Stimulated activated CD8-positive, alpha-beta memory T cell treated with anti-CD3 and anti-CD28 coated beads, Interleukin-7, amount 100 ng/mL, for 1 hour (primary cell): Measurements from ENCODE around the gene A1BG.

Experiments
- DNase-seq, 2 donors: peaks; one replicate each; pipeline ENCODE4 v3.0.0-alpha.2; 2020; ENCODE audit warnings: low read depth in 2 of 2

Gene A1BG

GRCh38 chr19:58300620-58301019 lies 52.7 kb downstream of the A1BG start:
- DNase-seq, result no peak

DNA sequence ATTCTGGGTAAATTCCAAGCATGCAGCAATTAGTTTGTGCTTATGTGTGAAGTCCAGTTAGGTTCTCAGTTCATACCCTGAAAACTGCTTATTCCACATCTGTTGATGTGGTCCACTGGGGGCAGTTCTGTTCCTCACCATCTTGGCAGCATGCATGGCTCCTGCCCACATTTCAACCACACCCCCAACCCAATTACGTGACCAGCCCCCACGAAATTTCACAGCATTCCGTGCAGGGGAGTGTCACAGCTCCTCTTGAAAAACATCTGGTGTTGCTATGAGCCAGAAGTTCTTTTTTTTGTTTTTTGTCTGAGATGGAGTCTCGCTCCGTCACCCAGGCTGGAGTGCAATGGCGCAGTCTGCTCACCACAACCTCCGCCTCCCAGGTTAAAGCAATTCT lies 57.2 kb downstream of the A1BG start:
- no peak for DNase-seq
